Upper lobe of left lung (tissue), 4 donors: Measurements from ENCODE around the gene TNFSF13.

Source experiments
- EP300 ChIP-seq, 4 donors: sonication (generic); formaldehyde crosslinking; IDR thresholded peaks; one replicate each; pipeline ENCODE4 v1.5.1; 2017; ENCODE audit warnings: antibody characterized with exemption in 4 of 4, control low read depth in 2 of 4
- TF ChIP-seq, protein P1 (sequence below), 6 experiments: fragments of 450-650 bp in 4 of 6; fragments of 200-600 bp in 2 of 6; sonication (generic) in 2 of 6; IDR thresholded peaks; one replicate each; pipeline ENCODE4 v1.5.1; 2016 to 2019; ENCODE audit warnings: antibody characterized with exemption in 6 of 6

DNA sequence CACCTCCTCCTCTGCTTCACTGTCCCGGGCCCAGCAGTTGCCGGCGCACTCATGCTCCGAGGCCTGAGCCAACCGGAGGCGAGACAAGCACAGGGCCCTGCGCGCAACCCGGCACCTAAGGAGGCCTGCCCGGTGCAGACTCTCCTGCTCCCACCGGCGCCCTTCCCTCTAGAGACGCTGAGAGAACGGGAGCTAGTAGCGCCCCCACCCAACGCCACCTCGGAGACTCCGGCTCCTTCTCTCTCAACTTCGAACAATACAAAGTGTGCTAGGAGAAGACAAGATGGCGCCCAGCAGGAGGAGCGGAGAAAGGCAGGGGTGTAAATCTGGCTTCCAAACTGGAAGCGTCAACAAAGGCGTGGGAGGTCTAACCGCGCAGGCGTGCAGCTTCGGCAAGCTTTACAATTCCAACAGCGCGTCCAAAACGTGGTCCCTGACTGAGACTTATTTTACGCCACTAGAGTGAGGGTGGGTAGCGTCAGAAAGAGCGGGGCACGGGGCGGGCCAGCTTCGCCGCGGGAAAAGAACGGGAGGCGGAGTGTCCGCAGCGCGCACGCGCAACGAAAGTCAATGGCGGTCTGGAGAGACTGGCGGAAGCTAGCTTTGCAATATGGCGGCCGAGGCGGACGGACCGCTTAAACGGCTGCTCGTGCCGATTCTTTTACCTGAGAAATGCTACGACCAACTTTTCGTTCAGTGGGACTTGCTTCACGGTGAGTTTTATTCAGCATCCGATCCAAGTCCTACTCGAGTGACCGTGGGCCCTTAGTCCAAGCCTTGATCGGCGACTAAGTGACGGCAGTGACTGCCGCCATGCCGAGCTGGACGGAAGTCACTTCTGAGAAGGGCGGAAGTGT, 24.9 kb downstream of the TNFSF13 start, which contains the start of gene MPDU1:
- TF ChIP-seq, protein P1, sequence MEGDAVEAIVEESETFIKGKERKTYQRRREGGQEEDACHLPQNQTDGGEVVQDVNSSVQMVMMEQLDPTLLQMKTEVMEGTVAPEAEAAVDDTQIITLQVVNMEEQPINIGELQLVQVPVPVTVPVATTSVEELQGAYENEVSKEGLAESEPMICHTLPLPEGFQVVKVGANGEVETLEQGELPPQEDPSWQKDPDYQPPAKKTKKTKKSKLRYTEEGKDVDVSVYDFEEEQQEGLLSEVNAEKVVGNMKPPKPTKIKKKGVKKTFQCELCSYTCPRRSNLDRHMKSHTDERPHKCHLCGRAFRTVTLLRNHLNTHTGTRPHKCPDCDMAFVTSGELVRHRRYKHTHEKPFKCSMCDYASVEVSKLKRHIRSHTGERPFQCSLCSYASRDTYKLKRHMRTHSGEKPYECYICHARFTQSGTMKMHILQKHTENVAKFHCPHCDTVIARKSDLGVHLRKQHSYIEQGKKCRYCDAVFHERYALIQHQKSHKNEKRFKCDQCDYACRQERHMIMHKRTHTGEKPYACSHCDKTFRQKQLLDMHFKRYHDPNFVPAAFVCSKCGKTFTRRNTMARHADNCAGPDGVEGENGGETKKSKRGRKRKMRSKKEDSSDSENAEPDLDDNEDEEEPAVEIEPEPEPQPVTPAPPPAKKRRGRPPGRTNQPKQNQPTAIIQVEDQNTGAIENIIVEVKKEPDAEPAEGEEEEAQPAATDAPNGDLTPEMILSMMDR (IDR thresholded peaks at IDR 0.05) = peak in 4 of 6 experiments; percentile 4 to 25 (median 14)
- TF ChIP-seq EP300 (IDR thresholded peaks at IDR 0.05) = no peak
